ENCODE data around the gene LRFN2.

LRFN2 gene

DNA sequence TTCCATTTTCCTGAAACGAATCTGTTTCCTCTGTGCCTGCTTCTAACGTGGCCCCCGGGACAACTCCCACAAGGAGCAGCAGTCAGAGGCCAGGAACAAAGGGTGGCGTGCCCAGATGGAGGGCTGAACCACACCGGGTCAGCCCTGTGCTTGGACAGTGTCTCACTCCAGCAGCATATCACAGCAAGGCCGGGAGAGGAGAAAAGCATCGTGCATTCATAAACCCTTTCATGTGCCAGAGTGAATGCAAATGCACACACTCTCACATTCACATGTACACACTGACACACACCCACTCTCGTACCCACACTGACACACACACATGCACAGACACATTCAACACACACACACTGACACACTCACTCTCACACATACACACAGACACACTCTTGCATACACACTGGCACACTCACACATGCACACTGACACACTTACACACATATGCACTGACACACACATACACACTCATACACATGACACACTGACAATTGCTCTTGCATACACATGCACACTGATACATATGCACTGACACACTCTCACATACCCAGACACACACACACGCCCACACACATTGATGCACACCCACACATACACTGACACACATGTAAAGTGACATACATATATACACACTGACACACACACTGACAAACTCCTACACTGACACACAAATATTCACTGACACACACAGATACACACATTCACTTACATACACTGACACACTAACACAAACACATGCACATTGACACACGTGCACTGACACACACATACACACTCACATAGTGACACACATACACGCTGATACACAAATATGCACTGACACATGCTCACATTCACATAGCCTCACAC is 237.0 kb downstream of the LRFN2 start:
- H3K27ac ChIP-seq (ENCODE audit: low read depth, low read length): no peak overlapping the region
- H3K27me3 ChIP-seq (ENCODE audit: control insufficient read depth, low read length): no peaks in the 10 kb centered on the region
- TF ChIP-seq, protein P1, sequence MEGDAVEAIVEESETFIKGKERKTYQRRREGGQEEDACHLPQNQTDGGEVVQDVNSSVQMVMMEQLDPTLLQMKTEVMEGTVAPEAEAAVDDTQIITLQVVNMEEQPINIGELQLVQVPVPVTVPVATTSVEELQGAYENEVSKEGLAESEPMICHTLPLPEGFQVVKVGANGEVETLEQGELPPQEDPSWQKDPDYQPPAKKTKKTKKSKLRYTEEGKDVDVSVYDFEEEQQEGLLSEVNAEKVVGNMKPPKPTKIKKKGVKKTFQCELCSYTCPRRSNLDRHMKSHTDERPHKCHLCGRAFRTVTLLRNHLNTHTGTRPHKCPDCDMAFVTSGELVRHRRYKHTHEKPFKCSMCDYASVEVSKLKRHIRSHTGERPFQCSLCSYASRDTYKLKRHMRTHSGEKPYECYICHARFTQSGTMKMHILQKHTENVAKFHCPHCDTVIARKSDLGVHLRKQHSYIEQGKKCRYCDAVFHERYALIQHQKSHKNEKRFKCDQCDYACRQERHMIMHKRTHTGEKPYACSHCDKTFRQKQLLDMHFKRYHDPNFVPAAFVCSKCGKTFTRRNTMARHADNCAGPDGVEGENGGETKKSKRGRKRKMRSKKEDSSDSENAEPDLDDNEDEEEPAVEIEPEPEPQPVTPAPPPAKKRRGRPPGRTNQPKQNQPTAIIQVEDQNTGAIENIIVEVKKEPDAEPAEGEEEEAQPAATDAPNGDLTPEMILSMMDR (IDR thresholded peaks at IDR 0.05; ENCODE audit: low read depth, low read length, poor library complexity, severe bottlenecking): no peak
- TF ChIP-seq EZH2phosphoT487 (IDR thresholded peaks at IDR 0.05; ENCODE audit: borderline replicate concordance, low read length): no peak
- H3F3A ChIP-seq (ENCODE audit: control insufficient read depth, insufficient read depth): no peaks in the 10 kb centered on the region
- no peaks in the 10 kb centered on the region for H3K36me3 ChIP-seq (ENCODE audit: control insufficient read depth, low read length)
- no peaks in the 10 kb centered on the region for H3K9me3 ChIP-seq (ENCODE audit: control insufficient read depth, insufficient read depth, low read length)
- no peaks in the 10 kb centered on the region for H3K79me2 ChIP-seq (ENCODE audit: control insufficient read depth, low read length)
- H3K4me2 ChIP-seq (ENCODE audit: low read length): no peak overlapping the region
- H3K4me1 ChIP-seq (ENCODE audit: control insufficient read depth, low read length): no peaks in the 10 kb centered on the region
- H3K4me3 ChIP-seq (ENCODE audit: low read length): no peak overlapping the region
- H3K9me2 ChIP-seq (replicated peaks; ENCODE audit: control insufficient read depth, low read length): no peaks in the 10 kb centered on the region
- H4K20me1 ChIP-seq (ENCODE audit: control insufficient read depth, insufficient read depth, low read depth, low read length): no peaks in the 10 kb centered on the region

DNA sequence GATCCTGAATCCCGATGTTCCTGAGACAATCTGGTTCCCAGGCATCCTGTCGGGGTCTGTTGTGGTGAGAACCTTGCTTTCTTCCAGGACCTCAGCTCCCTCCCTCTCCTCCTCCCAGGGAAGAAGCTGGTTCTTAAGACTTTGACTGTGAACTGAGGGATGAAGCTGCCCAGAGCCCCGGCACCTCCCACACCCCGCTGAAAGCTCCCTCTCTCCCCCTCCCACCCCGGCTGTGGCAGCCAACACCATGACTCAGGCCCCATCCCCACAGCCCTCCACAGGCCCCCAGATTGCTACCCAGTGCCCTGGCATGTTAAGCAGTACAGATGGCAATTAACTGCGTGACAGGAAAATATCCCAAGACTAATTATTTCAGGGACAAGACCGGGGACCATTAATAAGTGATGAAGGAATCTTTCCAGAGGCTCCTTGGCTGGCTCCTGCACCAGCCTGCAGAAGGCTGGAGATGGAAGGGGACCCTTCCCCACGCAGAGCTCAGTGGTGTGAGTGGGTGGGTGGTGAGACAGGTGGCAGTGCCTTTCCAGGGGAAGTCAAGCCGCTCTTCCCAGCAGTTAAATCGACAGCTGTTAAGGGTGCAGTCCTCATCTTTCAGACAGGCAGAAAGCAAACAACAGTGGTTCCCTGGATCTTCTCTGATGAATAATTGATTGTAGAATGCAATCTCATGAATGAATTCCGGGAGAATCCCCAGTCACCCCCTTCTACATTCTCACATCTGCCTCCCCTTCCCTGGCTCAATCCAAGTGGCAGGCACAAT is 237.9 kb downstream of the LRFN2 start:
- Histone ChIP-seq H3K27ac (ENCODE audit: low read depth, low read length) (no peak overlapping the region), H3K9me2 (replicated peaks; ENCODE audit: control insufficient read depth, low read length) (no peaks in the 10 kb centered on the region), H3K9me3 (ENCODE audit: control insufficient read depth, insufficient read depth, low read length) (no peaks in the 10 kb centered on the region), H4K20me1 (ENCODE audit: control insufficient read depth, insufficient read depth, low read depth, low read length) (no peaks in the 10 kb centered on the region), H3K4me2 (ENCODE audit: low read length) (no peak overlapping the region), H3K4me1 (ENCODE audit: control insufficient read depth, low read length) (no peaks in the 10 kb centered on the region), H3K36me3 (ENCODE audit: control insufficient read depth, low read length) (no peaks in the 10 kb centered on the region), H3K79me2 (ENCODE audit: control insufficient read depth, low read length) (no peaks in the 10 kb centered on the region), H3K4me3 (ENCODE audit: low read length) (no peak overlapping the region), H3K27me3 (ENCODE audit: control insufficient read depth, low read length) (no peaks in the 10 kb centered on the region), H3F3A (ENCODE audit: control insufficient read depth, insufficient read depth) (no peaks in the 10 kb centered on the region)
- TF ChIP-seq, protein P1 (IDR thresholded peaks at IDR 0.05; ENCODE audit: low read depth, low read length, poor library complexity, severe bottlenecking): no peak
- TF ChIP-seq EZH2phosphoT487 (IDR thresholded peaks at IDR 0.05; ENCODE audit: borderline replicate concordance, low read length): no peak

DNA sequence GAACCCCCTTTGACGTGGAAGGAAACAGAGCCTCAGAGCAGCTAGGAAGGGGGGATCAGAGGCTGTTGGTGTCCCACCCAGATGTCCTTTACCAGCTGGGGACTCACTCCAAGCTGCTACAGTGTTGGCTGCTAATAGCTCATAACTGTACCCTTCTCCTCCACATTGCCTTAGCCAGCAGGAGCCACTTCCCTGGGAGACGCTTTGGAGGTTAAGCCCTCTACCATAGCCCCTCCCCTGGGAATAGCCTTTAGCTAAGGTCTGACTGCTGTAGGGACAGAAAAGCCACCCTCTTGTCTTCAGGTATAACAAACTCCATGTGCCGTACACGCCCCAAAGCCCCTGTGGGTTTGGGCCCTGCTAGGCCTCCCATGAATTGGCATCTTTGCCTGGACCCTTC is 238.6 kb downstream of the LRFN2 start:
- Histone ChIP-seq H3K9me2 (replicated peaks; ENCODE audit: control insufficient read depth, low read length) (no peaks in the 10 kb centered on the region), H3F3A (ENCODE audit: control insufficient read depth, insufficient read depth) (no peaks in the 10 kb centered on the region), H3K4me1 (ENCODE audit: control insufficient read depth, low read length) (no peaks in the 10 kb centered on the region), H3K4me2 (ENCODE audit: low read length) (no peak overlapping the region), H4K20me1 (ENCODE audit: control insufficient read depth, insufficient read depth, low read depth, low read length) (no peaks in the 10 kb centered on the region), H3K4me3 (ENCODE audit: low read length) (no peak overlapping the region), H3K79me2 (ENCODE audit: control insufficient read depth, low read length) (no peaks in the 10 kb centered on the region), H3K36me3 (ENCODE audit: control insufficient read depth, low read length) (no peaks in the 10 kb centered on the region), H3K9me3 (ENCODE audit: control insufficient read depth, insufficient read depth, low read length) (no peaks in the 10 kb centered on the region), H3K27ac (ENCODE audit: low read depth, low read length) (no peak overlapping the region), H3K27me3 (ENCODE audit: control insufficient read depth, low read length) (no peaks in the 10 kb centered on the region)
- TF ChIP-seq EZH2phosphoT487 (IDR thresholded peaks at IDR 0.05; ENCODE audit: borderline replicate concordance, low read length): no peak
- TF ChIP-seq, protein P1 (IDR thresholded peaks at IDR 0.05; ENCODE audit: low read depth, low read length, poor library complexity, severe bottlenecking): no peak
